ENCODE data around the gene TRAK1.
"Not testable (repeated sequence)": the region's sequence is repeated elsewhere in the genome, so short reads cannot be mapped to it uniquely, and the experiment has no call there.

The TRAK1 gene

GRCh38 chr3:42099020-42099765, 8.0 kb downstream of the TRAK1 start:
- DNase-seq = no peak

GRCh38 chr3:42101048-42101447, 9.9 kb downstream of the TRAK1 start:
- DNase-seq = no peak

GRCh38 chr3:42101481-42101880, 10.3 kb downstream of the TRAK1 start:
- no peak for DNase-seq

GRCh38 chr3:42102571-42102970, 11.4 kb downstream of the TRAK1 start:
- no peak for DNase-seq

GRCh38 chr3:42103921-42104665, 12.9 kb downstream of the TRAK1 start:
- DNase-seq = not testable (repeated sequence)

- DNase-seq = not testable (repeated sequence)
These were observed 14.8 kb downstream of the TRAK1 start for GRCh38 chr3:42105994-42106393.

- no peak for DNase-seq
These were observed 15.5 kb downstream of the TRAK1 start for GRCh38 chr3:42106646-42107045.

- DNase-seq = no peak
These were observed 19.5 kb downstream of the TRAK1 start for GRCh38 chr3:42110631-42111030.

- DNase-seq = no peak
These were observed 23.1 kb downstream of the TRAK1 start for GRCh38 chr3:42114130-42114725.

GRCh38 chr3:42115215-42115614, 24.1 kb downstream of the TRAK1 start:
- DNase-seq = no peak

GRCh38 chr3:42115946-42116345, 24.8 kb downstream of the TRAK1 start:
- DNase-seq = no peak

GRCh38 chr3:42116466-42116865, 25.3 kb downstream of the TRAK1 start:
- DNase-seq = no peak

GRCh38 chr3:42117175-42118008, 26.2 kb downstream of the TRAK1 start:
- no peak for DNase-seq

- DNase-seq = no peak
These were observed 27.7 kb downstream of the TRAK1 start for GRCh38 chr3:42118762-42119361.

GRCh38 chr3:42119561-42120355, 28.6 kb downstream of the TRAK1 start:
- no peak for DNase-seq

GRCh38 chr3:42120866-42121265, 29.7 kb downstream of the TRAK1 start:
- no peak for DNase-seq

GRCh38 chr3:42122261-42123011, 31.3 kb downstream of the TRAK1 start:
- no peak for DNase-seq

- no peak for DNase-seq
These were observed 31.9 kb downstream of the TRAK1 start for GRCh38 chr3:42123012-42123581.

GRCh38 chr3:42123824-42124658, 32.9 kb downstream of the TRAK1 start:
- DNase-seq = no peak

- DNase-seq = no peak
These were observed 36.1 kb downstream of the TRAK1 start for GRCh38 chr3:42127226-42127625.

All from CD4-positive, alpha-beta T cell treated with Interleukin-4 for 4 hours (primary cell).